ENCODE measurements around the gene USP35. TPM values are rescaled to one million over a fixed set of nuclear protein-coding genes. Genes with fewer than 3 reads are reported as not detected.

The USP35 gene
- total RNA-seq, 1 experiment from 2014 or later, result 11.8 TPM

- Histone ChIP-seq H3K36me3 (ENCODE audit: control insufficient read depth, insufficient read depth, low read length) (no peaks in the 10 kb centered on the region), H3K4me1 (ENCODE audit: control insufficient read depth, insufficient read depth, low read length) (no peaks in the 10 kb centered on the region), H3K27ac (ENCODE audit: low read length) (no peak overlapping the region), H3K9me3 (ENCODE audit: control insufficient read depth, insufficient read depth, low read depth, low read length) (no peaks in the 10 kb centered on the region), H3K4me3 (ENCODE audit: low read depth in 2 of 2, low read length in 2 of 2) (no peak overlapping the region), H3K27me3 (ENCODE audit: control insufficient read depth, insufficient read depth, low read length) (no peaks in the 10 kb centered on the region)
- ATAC-seq, result no peak
- intact Hi-C loops (cut with micrococcal nuclease; ENCODE audit: unreplicated experiment) (loop anchor here (1.0 to 2.0 kb wide), 2 partner anchors 187 to 336 kb away; no protein-coding TSS in a partner anchor), in situ Hi-C loops (cut with HindIII; ENCODE audit: low pct_unique_long_range_greater_than_20kb, low sequenced_read_pairs) (no loop called here)
- no TSS peak for BruUV-seq (replicated peaks)
- no peak for DNase-seq (ENCODE audit: low read depth, low spot score)
- TF ChIP-seq REST (IDR thresholded peaks at IDR 0.05; ENCODE audit: insufficient read depth in 1 of 2, low read depth in 2 of 2, low read length in 1 of 2) (no peak), POLR2AphosphoS5 (IDR thresholded peaks at IDR 0.05; ENCODE audit: low read depth, low read length) (no peak), TCF7L2 (IDR thresholded peaks at IDR 0.05; ENCODE audit: low read depth, low read length) (no peak), CTCF (IDR thresholded peaks at IDR 0.05) (no peak), SIN3A (IDR thresholded peaks at IDR 0.05; ENCODE audit: borderline replicate concordance, insufficient read depth, low read depth, low read length) (no peak)
- POLR2A ChIA-PET, result no interaction called here
- CTCF ChIA-PET, result interaction anchor here (0.8 to 1.4 kb wide), 7 partner anchors 9 to 689 kb away, joined by 3 to 20 read pairs (median 4); partner anchors contain the start of gene GAB2
These were observed 39.2 kb downstream of the USP35 start for GRCh38 chr11:78227921-78228320.

- Histone ChIP-seq H3K4me1 (ENCODE audit: control insufficient read depth, insufficient read depth, low read length) (no peaks in the 10 kb centered on the region), H3K36me3 (ENCODE audit: control insufficient read depth, insufficient read depth, low read length) (no peaks in the 10 kb centered on the region), H3K9me3 (ENCODE audit: control insufficient read depth, insufficient read depth, low read depth, low read length) (no peaks in the 10 kb centered on the region), H3K27ac (ENCODE audit: low read length) (no peak overlapping the region), H3K27me3 (ENCODE audit: control insufficient read depth, insufficient read depth, low read length) (no peaks in the 10 kb centered on the region), H3K4me3 (ENCODE audit: low read depth in 2 of 2, low read length in 2 of 2) (no peak overlapping the region)
- ATAC-seq, result peak; percentile 90
- TF ChIP-seq REST (IDR thresholded peaks at IDR 0.05; ENCODE audit: insufficient read depth in 1 of 2, low read depth in 2 of 2, low read length in 1 of 2) (no peak), TCF7L2 (IDR thresholded peaks at IDR 0.05; ENCODE audit: low read depth, low read length) (no peak), CTCF (IDR thresholded peaks at IDR 0.05) (peak; percentile 85)
- ChIA-PET POLR2A (interaction anchor here (0.6 kb wide), 1 partner anchor 15 kb away, joined by 3 read pairs; no protein-coding TSS in a partner anchor), CTCF (interaction anchor here (0.6 to 1.4 kb wide), 10 partner anchors 9 to 688 kb away, joined by 3 to 20 read pairs (median 4); partner anchors contain the start of gene GAB2)
- intact Hi-C loops (cut with micrococcal nuclease; ENCODE audit: unreplicated experiment), result loop anchor here (1.0 to 2.0 kb wide), 2 partner anchors 186 to 336 kb away; no protein-coding TSS in a partner anchor
- BruUV-seq (replicated peaks), result no TSS peak
- in situ Hi-C loops (cut with HindIII; ENCODE audit: low pct_unique_long_range_greater_than_20kb, low sequenced_read_pairs), result no loop called here
- peak; percentile 48 for DNase-seq (ENCODE audit: low read depth, low spot score)
These were observed 39.7 kb downstream of the USP35 start for GRCh38 chr11:78228467-78228866.

Data from Panc1 (cell line).